Measurements from ENCODE around the gene NMT2. TPM values are rescaled to one million over a fixed set of nuclear protein-coding genes. Genes with fewer than 3 reads are reported as not detected.

The NMT2 gene
- total and polyA plus RNA-seq, 8 donors, result 5.5 to 107 (median 9.2) TPM

DNA sequence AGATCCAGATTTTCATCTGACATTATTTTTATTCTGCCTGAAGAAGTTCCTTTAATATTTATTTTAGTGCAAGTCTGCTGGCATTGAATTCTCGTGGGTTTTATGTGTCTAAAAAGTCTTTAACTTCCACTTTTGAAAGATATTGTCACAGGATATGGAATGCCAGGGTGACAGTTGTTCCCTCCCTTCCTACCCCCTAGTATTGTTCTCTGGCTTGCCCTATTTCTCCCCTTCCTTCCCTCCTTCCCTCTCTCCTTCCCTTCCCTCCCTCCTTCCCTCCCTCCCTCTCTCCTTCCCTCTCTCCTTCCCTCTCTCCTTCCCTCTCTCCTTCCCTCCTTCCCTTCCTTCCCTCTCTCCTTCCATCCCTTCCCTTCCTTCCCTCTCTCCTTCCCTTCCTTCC is 109.8 kb downstream of the NMT2 start:
- TF ChIP-seq, protein P1, sequence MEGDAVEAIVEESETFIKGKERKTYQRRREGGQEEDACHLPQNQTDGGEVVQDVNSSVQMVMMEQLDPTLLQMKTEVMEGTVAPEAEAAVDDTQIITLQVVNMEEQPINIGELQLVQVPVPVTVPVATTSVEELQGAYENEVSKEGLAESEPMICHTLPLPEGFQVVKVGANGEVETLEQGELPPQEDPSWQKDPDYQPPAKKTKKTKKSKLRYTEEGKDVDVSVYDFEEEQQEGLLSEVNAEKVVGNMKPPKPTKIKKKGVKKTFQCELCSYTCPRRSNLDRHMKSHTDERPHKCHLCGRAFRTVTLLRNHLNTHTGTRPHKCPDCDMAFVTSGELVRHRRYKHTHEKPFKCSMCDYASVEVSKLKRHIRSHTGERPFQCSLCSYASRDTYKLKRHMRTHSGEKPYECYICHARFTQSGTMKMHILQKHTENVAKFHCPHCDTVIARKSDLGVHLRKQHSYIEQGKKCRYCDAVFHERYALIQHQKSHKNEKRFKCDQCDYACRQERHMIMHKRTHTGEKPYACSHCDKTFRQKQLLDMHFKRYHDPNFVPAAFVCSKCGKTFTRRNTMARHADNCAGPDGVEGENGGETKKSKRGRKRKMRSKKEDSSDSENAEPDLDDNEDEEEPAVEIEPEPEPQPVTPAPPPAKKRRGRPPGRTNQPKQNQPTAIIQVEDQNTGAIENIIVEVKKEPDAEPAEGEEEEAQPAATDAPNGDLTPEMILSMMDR (IDR thresholded peaks at IDR 0.05), result no peak
- TF ChIP-seq POLR2AphosphoS5 (IDR thresholded peaks at IDR 0.05) (no peak), EP300 (IDR thresholded peaks at IDR 0.05) (no peak), POLR2A (IDR thresholded peaks at IDR 0.05) (no peak)
- H3K4me1 ChIP-seq, result no peaks in the 10 kb centered on the region
- no peak overlapping the region for H3K4me3 ChIP-seq
- H3K36me3 ChIP-seq, result no peaks in the 10 kb centered on the region
- intact Hi-C loops (cut with DNase I; ENCODE audit: low total_unique reads), result no loop called here
- no peaks in the 10 kb centered on the region for H3K27me3 ChIP-seq
- peaks cover 0 to 15% (median 13%) of the 10 kb centered on the region in 4 donors for H3K9me3 ChIP-seq
- 39 to 65% (median 56%) methylated on average over 1 of the region's 1 CpG for WGBS, 5 donors
- DNase-seq, result no peak
- H3K27ac ChIP-seq, result no peak overlapping the region

Small RNA genes lying within 50 kb of the gene (small RNA-seq; reads per million reads assigned to genes)
- gene AL590365.1, result 0 reads per million in 4 donors

Other genes starting within 250 kb of the NMT2 start
- 10 to 100 TPM in 4 of 5 donors, 1 to 10 TPM in 1; 4.1 to 27.4 (median 12.3) TPM for gene DCLRE1C, start 214.6 kb downstream of the NMT2 start, total RNA-seq
- 1 to 10 TPM; 3.1 to 4.3 (median 3.3) TPM for gene DCLRE1C, start 214.6 kb downstream of the NMT2 start, polyA plus RNA-seq
- not detected for gene MEIG1, start 209.3 kb downstream of the NMT2 start, total RNA-seq
- under 1 TPM in 1 of 3 donors, not detected in 2; 0.58 TPM for gene MEIG1, start 209.3 kb downstream of the NMT2 start, polyA plus RNA-seq
- gene OLAH, start 124.8 kb downstream of the NMT2 start, total RNA-seq, result not detected
- gene OLAH, start 124.8 kb downstream of the NMT2 start, polyA plus RNA-seq, result 1 to 10 TPM in 1 of 3 donors, under 1 TPM in 1, not detected in 1; 0.53 to 1.6 TPM
- gene ACBD7, start 79.9 kb downstream of the NMT2 start, total RNA-seq, result 1 to 10 TPM in 2 of 5 donors, not detected in 3; 2.2 to 6.4 TPM
- not detected for gene ACBD7, start 79.9 kb downstream of the NMT2 start, polyA plus RNA-seq
- gene RPP38, start 71.3 kb downstream of the NMT2 start, total RNA-seq, result 10 to 100 TPM in 2 of 5 donors, 1 to 10 TPM in 2, not detected in 1; 4.5 to 29.4 (median 18.9) TPM
- 10 to 100 TPM; 17.9 to 22.3 (median 19.6) TPM for gene RPP38, start 71.3 kb downstream of the NMT2 start, polyA plus RNA-seq
- gene FAM171A1, start 202.6 kb upstream of the NMT2 start, total RNA-seq, result 10 to 100 TPM in 4 of 5 donors, 1 to 10 TPM in 1; 1.8 to 98.7 (median 24.6) TPM
- 1 to 10 TPM; 3.1 to 5.5 (median 5.0) TPM for gene FAM171A1, start 202.6 kb upstream of the NMT2 start, polyA plus RNA-seq